ENCODE data around the gene DENND4C.

DNA sequence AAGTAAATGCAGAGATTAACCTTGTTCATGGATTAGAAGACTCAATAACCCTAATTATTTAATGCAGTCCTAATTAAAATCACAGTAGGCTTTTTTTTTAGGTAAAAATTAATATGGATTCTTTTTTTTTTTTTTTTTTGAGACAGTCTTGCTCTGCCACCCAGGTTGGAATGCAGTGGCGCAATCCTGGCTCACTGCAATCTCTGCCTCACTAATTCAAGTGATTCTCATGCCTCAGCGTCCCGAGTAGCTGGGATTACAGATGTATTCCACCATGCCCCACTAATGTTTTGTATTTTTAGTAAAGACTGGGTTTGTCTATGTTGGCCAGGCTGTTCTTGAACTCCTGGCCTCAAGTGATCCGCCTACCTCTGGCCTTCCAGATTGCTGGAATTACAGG lies 40.6 kb downstream of the DENND4C start:
- TF ChIP-seq TAF1 (IDR thresholded peaks at IDR 0.05; ENCODE audit: borderline replicate concordance, insufficient read depth, low read length) (no peak), POLR2AphosphoS5 (IDR thresholded peaks at IDR 0.05; ENCODE audit: low read depth, low read length) (no peak)

All from PFSK-1 (cell line).